Calu3 (cell line): ENCODE measurements around the gene RAI1. TPM values are rescaled to one million over a fixed set of nuclear protein-coding genes. Genes with fewer than 3 reads are reported as not detected.

ENCODE experiments used
- BruUV-seq: library from RNA; stranded (reverse); fragments of 400-500 nt; replicated peaks from 2 replicates; lab custom pipeline; 2021; lab: Mats Ljungman, UMichigan
- CTCF ChIA-PET: fragments of 300-600 bp; sonication (Branson Sonifier 250); formaldehyde crosslinking; loops from one replicate; lab custom pipeline; 2022; ENCODE audit warnings: antibody characterized with exemption; lab: Charles Lee
- DNase-seq: peaks from one replicate; pipeline ENCODE4 v3.0.0; 2022
- H3K27ac Mint-ChIP-seq: one replicate; pipeline ENCODE4 v1.8.0; 2022; ENCODE audit warnings: mixed read lengths; ENCODE audit not compliant: unreplicated experiment
- H3K27me3 Mint-ChIP-seq: one replicate; pipeline ENCODE4 v1.8.0; 2022; ENCODE audit warnings: mixed read lengths; ENCODE audit not compliant: unreplicated experiment
- H3K36me3 Mint-ChIP-seq: one replicate; pipeline ENCODE4 v1.8.0; 2022; ENCODE audit warnings: mild to moderate bottlenecking, moderate library complexity, mixed read lengths; ENCODE audit not compliant: insufficient read depth, unreplicated experiment
- H3K4me1 Mint-ChIP-seq: one replicate; pipeline ENCODE4 v1.8.0; 2022; ENCODE audit warnings: mild to moderate bottlenecking, low read depth, mixed read lengths; ENCODE audit not compliant: unreplicated experiment
- H3K4me3 Mint-ChIP-seq: one replicate; pipeline ENCODE4 v1.8.0; 2022; ENCODE audit warnings: mild to moderate bottlenecking, low read depth, moderate library complexity, mixed read lengths; ENCODE audit not compliant: unreplicated experiment
- H3K9me3 Mint-ChIP-seq: one replicate; pipeline ENCODE4 v1.8.0; 2022; ENCODE audit warnings: low read depth, mixed read lengths; ENCODE audit not compliant: unreplicated experiment
- intact Hi-C: fragments of 100-400 bp; cut with micrococcal nuclease; formaldehyde crosslinking; loops from one replicate; pipeline ENCODE4 v1.10.0; 2022; ENCODE audit not compliant: unreplicated experiment
- total RNA-seq: library from RNA; stranded (reverse); gene quantifications from 2 replicates; pipeline ENCODE4 v1.2.3, GENCODE V29; 2022
- TF ChIP-seq, protein P1 (sequence below): fragments of 200-600 bp; IDR thresholded peaks from one replicate; pipeline ENCODE4 v1.8.0; 2022; ENCODE audit warnings: antibody characterized with exemption; ENCODE audit not compliant: unreplicated experiment

The RAI1 gene
- total RNA-seq, 1 experiment from 2014 or later: 38.0 TPM

GRCh38 chr17:17794382-17794781, 113.1 kb downstream of the RAI1 start:
- H3K9me3 Mint-ChIP-seq: no peaks in the 10 kb centered on the region
- peaks cover 25% of the 10 kb centered on the region for H3K36me3 Mint-ChIP-seq
- H3K4me3 Mint-ChIP-seq: no peak overlapping the region
- no peaks in the 10 kb centered on the region for H3K27me3 Mint-ChIP-seq
- DNase-seq: no peak
- CTCF ChIA-PET: no interaction called here
- BruUV-seq: no TSS peak
- H3K27ac Mint-ChIP-seq: no peak overlapping the region
- TF ChIP-seq, protein P1, sequence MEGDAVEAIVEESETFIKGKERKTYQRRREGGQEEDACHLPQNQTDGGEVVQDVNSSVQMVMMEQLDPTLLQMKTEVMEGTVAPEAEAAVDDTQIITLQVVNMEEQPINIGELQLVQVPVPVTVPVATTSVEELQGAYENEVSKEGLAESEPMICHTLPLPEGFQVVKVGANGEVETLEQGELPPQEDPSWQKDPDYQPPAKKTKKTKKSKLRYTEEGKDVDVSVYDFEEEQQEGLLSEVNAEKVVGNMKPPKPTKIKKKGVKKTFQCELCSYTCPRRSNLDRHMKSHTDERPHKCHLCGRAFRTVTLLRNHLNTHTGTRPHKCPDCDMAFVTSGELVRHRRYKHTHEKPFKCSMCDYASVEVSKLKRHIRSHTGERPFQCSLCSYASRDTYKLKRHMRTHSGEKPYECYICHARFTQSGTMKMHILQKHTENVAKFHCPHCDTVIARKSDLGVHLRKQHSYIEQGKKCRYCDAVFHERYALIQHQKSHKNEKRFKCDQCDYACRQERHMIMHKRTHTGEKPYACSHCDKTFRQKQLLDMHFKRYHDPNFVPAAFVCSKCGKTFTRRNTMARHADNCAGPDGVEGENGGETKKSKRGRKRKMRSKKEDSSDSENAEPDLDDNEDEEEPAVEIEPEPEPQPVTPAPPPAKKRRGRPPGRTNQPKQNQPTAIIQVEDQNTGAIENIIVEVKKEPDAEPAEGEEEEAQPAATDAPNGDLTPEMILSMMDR: no peak
- intact Hi-C loops: no loop called here
- no peaks in the 10 kb centered on the region for H3K4me1 Mint-ChIP-seq

- no peaks in the 10 kb centered on the region for H3K9me3 Mint-ChIP-seq
These were observed 114.0 kb downstream of the RAI1 start for GRCh38 chr17:17795296-17795695.

DNA sequence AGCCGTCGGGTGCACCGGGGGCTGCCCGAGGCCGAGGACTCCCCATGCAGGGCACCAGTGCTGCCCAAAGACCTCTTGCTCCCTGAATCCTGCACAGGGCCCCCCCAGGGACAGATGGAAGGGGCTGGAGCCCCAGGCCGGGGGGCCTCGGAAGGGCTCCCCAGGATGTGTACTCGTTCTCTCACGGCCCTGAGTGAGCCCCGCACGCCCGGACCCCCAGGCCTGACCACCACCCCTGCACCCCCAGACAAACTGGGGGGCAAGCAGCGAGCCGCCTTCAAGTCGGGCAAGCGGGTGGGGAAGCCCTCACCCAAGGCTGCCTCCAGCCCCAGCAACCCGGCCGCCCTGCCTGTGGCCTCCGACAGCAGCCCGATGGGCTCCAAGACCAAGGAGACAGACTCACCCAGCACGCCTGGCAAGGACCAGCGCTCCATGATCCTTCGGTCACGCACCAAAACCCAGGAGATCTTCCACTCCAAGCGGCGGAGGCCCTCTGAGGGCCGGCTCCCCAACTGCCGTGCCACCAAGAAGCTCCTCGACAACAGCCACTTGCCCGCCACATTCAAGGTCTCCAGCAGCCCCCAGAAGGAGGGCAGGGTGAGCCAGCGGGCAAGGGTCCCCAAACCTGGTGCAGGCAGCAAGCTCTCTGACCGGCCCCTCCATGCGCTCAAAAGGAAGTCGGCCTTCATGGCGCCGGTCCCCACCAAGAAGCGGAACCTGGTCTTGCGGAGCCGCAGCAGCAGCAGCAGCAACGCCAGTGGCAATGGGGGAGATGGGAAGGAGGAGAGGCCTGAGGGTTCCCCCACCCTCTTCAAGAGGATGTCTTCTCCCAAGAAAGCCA, 114.9 kb downstream of the RAI1 start:
- no TSS peak for BruUV-seq
- Mint-ChIP-seq H3K4me1 (no peaks in the 10 kb centered on the region), H3K36me3 (peaks cover 33% of the 10 kb centered on the region), H3K4me3 (no peak overlapping the region), H3K27ac (no peak overlapping the region), H3K9me3 (no peaks in the 10 kb centered on the region), H3K27me3 (no peaks in the 10 kb centered on the region)
- intact Hi-C loops: no loop called here
- TF ChIP-seq, protein P1: no peak
- CTCF ChIA-PET: no interaction called here
- no peak for DNase-seq

More at GRCh38 chr17:17795296-17795695, 114.0 kb downstream of the RAI1 start:
- no peak for DNase-seq
- intact Hi-C loops: no loop called here
- Mint-ChIP-seq H3K4me1 (no peaks in the 10 kb centered on the region), H3K4me3 (no peak overlapping the region), H3K27me3 (no peaks in the 10 kb centered on the region), H3K36me3 (peaks cover 32% of the 10 kb centered on the region), H3K27ac (no peak overlapping the region)
- TF ChIP-seq, protein P1: no peak
- no TSS peak for BruUV-seq
- CTCF ChIA-PET: no interaction called here

DNA sequence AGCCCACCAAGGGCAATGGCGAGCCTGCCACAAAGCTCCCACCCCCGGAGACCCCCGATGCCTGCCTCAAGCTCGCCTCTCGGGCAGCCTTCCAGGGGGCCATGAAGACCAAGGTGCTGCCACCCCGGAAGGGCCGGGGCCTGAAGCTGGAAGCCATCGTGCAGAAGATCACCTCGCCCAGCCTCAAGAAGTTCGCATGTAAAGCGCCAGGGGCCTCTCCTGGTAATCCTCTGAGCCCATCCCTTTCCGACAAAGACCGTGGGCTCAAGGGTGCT, 115.5 kb downstream of the RAI1 start:
- CTCF ChIA-PET: no interaction called here
- BruUV-seq: no TSS peak
- peaks cover 31% of the 10 kb centered on the region for H3K36me3 Mint-ChIP-seq
- H3K4me1 Mint-ChIP-seq: no peaks in the 10 kb centered on the region
- TF ChIP-seq, protein P1: no peak
- H3K4me3 Mint-ChIP-seq: no peak overlapping the region
- no peaks in the 10 kb centered on the region for H3K27me3 Mint-ChIP-seq
- H3K9me3 Mint-ChIP-seq: no peaks in the 10 kb centered on the region
- intact Hi-C loops: no loop called here
- DNase-seq: no peak
- no peak overlapping the region for H3K27ac Mint-ChIP-seq
